ENCODE results near the gene DYNLT4.

DYNLT4 gene

DNA sequence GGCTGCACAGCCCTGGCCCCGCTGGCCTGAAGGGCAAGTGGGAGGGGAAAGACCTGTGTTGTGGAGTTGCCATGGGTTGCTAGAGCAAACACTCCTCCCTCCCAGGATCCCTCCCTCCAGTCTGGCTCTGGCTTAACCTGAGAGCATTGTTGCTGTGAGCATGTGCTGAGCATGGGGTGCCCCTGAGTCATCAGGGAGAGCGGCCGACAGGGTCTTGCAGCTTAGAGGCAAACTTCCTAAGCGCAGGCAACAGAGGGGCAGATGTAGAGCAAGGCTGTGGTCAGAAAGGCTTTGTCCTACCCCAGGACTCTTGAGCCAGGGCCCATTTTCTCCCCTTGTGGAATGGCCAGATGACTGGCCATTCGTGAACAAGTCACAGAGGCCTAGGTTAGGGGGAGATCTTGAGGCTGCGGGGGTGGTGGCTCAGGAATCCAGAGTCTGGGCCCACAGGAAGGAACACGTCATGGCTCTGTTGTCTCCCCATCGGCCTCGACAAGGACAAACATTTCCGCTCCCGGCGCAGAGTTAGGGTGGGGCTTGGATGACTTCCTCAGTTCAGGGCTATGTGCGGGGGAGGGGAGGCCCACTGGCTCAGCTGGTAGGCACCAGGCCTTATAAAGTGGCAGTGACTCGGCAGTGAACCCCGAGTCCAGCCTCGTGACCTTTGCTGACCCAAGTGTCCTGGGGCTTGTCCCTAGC, 362 bp upstream of the DYNLT4 start:
- peak overlapping the region; percentile 43 for H3K4me3 ChIP-seq (ENCODE audit: low read depth, low read length)
- TF ChIP-seq, protein P1, sequence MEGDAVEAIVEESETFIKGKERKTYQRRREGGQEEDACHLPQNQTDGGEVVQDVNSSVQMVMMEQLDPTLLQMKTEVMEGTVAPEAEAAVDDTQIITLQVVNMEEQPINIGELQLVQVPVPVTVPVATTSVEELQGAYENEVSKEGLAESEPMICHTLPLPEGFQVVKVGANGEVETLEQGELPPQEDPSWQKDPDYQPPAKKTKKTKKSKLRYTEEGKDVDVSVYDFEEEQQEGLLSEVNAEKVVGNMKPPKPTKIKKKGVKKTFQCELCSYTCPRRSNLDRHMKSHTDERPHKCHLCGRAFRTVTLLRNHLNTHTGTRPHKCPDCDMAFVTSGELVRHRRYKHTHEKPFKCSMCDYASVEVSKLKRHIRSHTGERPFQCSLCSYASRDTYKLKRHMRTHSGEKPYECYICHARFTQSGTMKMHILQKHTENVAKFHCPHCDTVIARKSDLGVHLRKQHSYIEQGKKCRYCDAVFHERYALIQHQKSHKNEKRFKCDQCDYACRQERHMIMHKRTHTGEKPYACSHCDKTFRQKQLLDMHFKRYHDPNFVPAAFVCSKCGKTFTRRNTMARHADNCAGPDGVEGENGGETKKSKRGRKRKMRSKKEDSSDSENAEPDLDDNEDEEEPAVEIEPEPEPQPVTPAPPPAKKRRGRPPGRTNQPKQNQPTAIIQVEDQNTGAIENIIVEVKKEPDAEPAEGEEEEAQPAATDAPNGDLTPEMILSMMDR (IDR thresholded peaks at IDR 0.05; ENCODE audit: low read depth, low read length) = no peak

DNA sequence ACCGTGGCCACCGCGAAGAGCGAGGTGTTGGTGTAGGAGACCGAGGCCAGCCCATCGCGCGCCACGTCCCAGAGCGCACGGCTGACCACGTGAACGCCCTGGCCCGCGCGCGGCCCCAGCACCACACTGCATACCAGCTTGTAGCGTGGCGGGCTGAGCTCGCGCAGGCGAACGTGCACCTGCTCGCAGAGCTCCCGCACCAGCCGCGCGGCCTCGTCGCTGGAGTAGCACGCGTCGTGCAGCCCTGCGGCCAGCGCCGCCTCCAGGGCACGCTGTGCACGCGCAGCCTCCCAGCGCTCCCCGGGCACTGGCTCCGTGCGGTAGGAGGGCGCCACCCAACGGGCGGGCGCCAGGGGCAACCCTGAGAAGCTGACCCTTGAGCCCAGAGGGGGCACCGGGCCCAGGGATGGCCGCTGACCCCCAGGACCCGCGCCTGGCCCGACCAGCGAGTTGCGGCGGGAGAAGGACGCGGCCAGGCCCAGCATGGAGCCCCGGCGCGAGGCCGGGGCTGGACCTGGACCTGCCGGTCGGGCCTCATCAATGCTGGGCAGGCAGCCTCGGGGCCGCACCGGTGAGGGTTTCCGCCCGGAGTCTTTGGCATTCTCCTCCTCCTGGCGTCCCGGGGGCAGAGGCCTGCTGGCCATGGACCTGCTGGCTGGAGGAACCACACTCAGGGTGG, 987 bp downstream of the DYNLT4 start:
- TF ChIP-seq, protein P1 (IDR thresholded peaks at IDR 0.05; ENCODE audit: low read depth, low read length) = no peak

DNA sequence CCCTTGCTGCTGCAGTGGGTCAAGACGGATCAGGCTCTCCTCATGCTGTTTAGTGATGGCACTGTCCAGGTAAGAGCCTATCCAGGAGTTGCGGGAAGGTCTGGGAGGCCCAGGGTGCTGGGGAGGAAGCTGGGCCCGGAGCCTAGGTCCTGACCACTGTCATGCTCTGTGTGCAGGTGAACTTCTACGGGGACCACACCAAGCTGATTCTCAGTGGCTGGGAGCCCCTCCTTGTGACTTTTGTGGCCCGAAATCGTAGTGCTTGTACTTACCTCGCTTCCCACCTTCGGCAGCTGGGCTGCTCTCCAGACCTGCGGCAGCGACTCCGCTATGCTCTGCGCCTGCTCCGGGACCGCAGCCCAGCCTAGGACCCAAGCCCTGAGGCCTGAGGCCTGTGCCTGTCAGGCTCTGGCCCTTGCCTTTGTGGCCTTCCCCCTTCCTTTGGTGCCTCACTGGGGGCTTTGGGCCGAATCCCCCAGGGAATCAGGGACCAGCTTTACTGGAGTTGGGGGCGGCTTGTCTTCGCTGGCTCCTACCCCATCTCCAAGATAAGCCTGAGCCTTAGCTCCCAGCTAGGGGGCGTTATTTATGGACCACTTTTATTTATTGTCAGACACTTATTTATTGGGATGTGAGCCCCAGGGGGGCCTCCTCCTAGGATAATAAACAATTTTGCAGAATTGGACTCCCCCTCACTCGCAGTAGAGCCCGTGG, 1.7 kb downstream of the DYNLT4 start:
- H3K4me3 ChIP-seq (ENCODE audit: low read depth, low read length) = no peak overlapping the region
- TF ChIP-seq, protein P1 (IDR thresholded peaks at IDR 0.05; ENCODE audit: low read depth, low read length) = no peak

More for the DNA sequence above, 987 bp downstream of the DYNLT4 start:
- H3K4me3 ChIP-seq (ENCODE audit: low read depth, low read length) = no peak overlapping the region

DNA sequence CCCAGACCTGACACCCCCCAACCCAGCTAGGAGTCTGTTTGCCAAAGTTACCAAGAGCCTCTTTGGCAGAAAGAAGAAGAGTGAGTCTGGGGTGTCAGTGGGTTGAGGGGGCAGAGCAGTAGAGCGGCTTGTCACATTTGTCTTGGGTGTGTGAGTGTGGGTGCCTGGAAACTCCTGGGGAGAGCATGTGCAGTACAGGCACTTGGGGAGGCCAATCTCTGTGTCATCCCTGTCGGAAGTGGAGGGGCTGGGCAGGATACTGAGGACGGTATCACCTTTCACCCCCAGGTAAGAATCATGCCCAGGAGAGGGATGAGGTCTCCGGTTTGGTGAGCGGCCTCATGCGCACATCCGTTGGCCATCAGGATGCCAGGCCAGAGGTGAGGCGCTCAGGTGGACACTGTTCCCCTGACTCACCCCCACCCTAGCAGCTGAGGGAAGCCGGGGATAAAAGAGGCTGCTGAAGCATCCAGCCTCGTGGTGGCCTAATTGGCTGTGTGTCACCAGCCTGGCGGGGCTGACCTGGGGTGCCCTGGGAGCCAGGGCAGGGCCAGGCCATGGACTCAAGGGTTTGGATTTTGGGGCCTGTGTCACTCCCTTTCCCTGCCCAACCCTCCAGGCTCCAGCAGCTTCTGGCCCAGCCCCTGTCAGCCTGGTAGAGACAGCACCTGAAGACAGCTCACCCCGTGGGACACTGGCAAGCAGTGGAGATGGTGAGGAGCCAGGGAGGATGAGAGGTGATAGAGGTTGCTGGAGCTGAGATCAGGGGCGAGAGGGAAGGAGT, 3.6 kb downstream of the DYNLT4 start:
- TF ChIP-seq, protein P1 (IDR thresholded peaks at IDR 0.05; ENCODE audit: low read depth, low read length) = no peak
- H3K4me3 ChIP-seq (ENCODE audit: low read depth, low read length) = peak overlapping the region; percentile 9; the same call in 1 of the 2 replicates

DNA sequence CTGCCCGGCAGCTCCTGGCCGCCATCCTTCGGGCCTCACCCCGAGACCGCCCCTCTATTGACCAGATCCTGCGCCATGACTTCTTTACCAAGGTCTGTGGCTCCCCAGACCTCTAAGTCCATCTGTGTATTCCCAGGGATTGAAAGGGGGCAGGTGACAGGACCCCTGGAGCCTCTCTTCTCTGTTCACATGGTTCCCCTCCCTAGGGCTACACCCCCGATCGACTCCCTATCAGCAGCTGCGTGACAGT, 4.2 kb downstream of the DYNLT4 start:
- peak overlapping the region; percentile 9; the same call in 1 of the 2 replicates for H3K4me3 ChIP-seq (ENCODE audit: low read depth, low read length)
- TF ChIP-seq, protein P1 (IDR thresholded peaks at IDR 0.05; ENCODE audit: low read depth, low read length) = no peak

DNA sequence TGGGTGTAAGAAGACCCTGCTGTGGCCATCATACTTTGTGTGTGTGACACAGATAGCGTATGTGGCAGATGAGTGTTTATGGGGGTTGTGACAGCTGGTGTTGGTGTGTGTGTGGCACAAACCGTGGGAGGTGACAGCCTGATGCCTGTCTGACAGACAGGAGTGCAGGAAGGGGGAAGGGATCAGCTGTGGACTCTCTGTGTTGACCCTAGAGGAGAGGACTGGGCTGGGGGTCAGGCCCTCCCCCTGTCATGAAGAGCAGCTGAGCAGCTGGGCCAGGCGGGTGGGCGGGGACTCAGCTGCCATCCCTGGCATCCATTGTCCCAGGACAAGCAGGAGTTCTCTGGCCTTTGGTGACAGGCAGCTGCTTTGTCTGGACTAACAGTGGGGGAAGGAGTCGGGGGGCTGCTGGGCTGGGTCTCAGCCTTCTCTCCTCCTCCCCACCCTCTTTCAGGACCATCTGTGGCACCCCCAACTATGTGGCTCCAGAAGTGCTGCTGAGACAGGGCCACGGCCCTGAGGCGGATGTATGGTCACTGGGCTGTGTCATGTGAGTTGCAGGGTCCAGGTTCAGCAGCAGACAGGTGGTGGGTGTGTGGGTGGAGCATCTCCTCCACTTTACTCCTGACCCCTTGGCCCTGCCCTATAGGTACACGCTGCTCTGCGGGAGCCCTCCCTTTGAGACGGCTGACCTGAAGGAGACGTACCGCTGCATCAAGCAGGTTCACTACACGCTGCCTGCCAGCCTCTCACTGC, 4.7 kb downstream of the DYNLT4 start:
- peak overlapping the region; percentile 91 for H3K4me3 ChIP-seq (ENCODE audit: low read depth, low read length)
- TF ChIP-seq, protein P1 (IDR thresholded peaks at IDR 0.05; ENCODE audit: low read depth, low read length) = no peak
